ENCODE data around the gene PAFAH1B1.

DNA sequence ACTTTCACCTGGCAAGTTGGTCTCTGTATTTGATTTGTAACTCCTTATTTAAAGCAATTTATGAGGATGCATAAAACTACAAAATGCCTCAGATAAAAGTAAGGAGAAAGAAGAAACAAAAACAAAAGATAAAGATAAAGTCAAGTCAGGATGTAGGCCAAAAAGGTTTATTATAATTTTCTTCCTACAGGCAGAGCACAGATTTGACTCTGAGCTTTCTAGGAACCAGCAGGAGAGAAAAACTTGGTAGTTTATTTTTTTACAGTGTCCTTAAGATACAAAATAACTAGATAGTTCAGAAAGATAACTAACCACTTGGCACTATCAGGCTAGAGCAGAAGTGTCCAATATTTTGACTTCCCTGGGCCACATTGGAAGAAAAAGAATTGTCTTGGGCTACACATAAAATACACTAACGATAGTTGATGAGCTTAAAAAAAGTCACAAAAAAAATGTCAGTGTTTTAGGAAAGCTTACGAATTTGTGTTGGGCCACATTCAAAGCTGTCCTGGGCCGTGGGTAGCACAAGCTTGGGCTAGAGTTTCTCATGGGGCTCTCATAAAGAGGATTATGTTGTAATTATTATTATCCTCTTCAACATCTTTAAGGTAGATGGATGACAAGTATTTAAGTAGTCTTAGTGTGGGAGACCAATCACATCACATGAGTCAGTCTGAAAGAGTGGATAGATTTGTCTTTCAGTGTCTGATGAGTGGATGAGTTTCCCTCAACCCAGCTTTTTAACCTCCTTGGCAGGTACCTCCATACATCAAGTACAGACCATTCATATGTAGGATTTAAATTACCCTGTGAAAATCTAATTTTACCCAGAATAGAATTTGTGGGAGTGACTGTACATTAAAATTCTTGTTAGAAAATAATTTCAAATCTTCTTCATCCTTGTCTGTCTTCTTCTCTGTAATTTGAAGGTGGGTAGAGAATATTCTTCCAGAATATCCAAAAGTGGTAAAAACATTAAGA, 17.0 kb downstream of the PAFAH1B1 start:
- TF ChIP-seq, protein P1, sequence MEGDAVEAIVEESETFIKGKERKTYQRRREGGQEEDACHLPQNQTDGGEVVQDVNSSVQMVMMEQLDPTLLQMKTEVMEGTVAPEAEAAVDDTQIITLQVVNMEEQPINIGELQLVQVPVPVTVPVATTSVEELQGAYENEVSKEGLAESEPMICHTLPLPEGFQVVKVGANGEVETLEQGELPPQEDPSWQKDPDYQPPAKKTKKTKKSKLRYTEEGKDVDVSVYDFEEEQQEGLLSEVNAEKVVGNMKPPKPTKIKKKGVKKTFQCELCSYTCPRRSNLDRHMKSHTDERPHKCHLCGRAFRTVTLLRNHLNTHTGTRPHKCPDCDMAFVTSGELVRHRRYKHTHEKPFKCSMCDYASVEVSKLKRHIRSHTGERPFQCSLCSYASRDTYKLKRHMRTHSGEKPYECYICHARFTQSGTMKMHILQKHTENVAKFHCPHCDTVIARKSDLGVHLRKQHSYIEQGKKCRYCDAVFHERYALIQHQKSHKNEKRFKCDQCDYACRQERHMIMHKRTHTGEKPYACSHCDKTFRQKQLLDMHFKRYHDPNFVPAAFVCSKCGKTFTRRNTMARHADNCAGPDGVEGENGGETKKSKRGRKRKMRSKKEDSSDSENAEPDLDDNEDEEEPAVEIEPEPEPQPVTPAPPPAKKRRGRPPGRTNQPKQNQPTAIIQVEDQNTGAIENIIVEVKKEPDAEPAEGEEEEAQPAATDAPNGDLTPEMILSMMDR (IDR thresholded peaks at IDR 0.05): no peak
- no peak for TF ChIP-seq EP300 (IDR thresholded peaks at IDR 0.05; ENCODE audit: low read depth)

Measured in transverse colon (tissue), 3 donors.